NB4 (cell line): Measurements from ENCODE around the gene DEUP1.
"Not testable (repeated sequence)": the region's sequence is repeated elsewhere in the genome, so short reads cannot be mapped to it uniquely, and the experiment has no call there.

ENCODE experiments used
- DNase-seq: peaks from one replicate; pipeline ENCODE4 v3.0.0; 2010; ENCODE audit warnings: low read depth
- H3K4me3 ChIP-seq: one replicate; pipeline ENCODE4 v1.5.1; 2011; ENCODE audit warnings: mild to moderate bottlenecking, low read depth, low read length, moderate library complexity
- MYC ChIP-seq: IDR thresholded peaks from 2 replicates; pipeline ENCODE4 v1.6.1; 2011; ENCODE audit warnings: low read depth, low read length
- POLR2A ChIP-seq: IDR thresholded peaks from 2 replicates; pipeline ENCODE4 v1.6.1; 2011; ENCODE audit warnings: mild to moderate bottlenecking; ENCODE audit not compliant: insufficient read length; ENCODE audit errors: extremely low read depth
- TF ChIP-seq, protein P1 (sequence below): IDR thresholded peaks from one replicate; pipeline ENCODE4 v1.5.1; 2012; ENCODE audit warnings: low read depth, low read length
- TF ChIP-seq, protein P2 (sequence below): IDR thresholded peaks from 2 replicates; pipeline ENCODE4 v1.6.1; 2011; ENCODE audit warnings: low read depth, low read length

DEUP1 gene

DNA sequence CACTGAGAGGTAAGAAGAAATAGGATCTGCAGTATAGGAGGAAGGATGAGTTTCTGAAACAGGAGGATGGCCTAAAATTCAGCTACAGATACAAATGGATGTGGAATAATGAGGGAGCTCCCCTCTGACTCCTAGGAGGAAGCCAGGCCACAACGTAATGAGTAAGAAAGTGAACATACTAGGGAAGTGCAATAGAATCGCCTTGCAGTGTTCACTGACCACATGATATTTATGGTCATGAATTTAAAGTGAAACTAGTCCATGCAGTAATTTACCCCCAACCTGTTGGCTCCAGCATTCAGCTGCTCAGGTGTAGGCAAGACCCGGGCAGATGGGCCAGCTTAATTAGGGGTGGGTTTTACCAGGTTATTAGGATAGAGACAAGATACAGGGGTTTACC is 101.7 kb downstream of the DEUP1 start:
- TF ChIP-seq MYC (no peak), POLR2A (no peak)
- TF ChIP-seq, protein P1, sequence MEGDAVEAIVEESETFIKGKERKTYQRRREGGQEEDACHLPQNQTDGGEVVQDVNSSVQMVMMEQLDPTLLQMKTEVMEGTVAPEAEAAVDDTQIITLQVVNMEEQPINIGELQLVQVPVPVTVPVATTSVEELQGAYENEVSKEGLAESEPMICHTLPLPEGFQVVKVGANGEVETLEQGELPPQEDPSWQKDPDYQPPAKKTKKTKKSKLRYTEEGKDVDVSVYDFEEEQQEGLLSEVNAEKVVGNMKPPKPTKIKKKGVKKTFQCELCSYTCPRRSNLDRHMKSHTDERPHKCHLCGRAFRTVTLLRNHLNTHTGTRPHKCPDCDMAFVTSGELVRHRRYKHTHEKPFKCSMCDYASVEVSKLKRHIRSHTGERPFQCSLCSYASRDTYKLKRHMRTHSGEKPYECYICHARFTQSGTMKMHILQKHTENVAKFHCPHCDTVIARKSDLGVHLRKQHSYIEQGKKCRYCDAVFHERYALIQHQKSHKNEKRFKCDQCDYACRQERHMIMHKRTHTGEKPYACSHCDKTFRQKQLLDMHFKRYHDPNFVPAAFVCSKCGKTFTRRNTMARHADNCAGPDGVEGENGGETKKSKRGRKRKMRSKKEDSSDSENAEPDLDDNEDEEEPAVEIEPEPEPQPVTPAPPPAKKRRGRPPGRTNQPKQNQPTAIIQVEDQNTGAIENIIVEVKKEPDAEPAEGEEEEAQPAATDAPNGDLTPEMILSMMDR, result no peak
- TF ChIP-seq, protein P2, sequence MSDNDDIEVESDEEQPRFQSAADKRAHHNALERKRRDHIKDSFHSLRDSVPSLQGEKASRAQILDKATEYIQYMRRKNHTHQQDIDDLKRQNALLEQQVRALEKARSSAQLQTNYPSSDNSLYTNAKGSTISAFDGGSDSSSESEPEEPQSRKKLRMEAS, result no peak
- no peak for DNase-seq
- no peak overlapping the region for H3K4me3 ChIP-seq

DNA sequence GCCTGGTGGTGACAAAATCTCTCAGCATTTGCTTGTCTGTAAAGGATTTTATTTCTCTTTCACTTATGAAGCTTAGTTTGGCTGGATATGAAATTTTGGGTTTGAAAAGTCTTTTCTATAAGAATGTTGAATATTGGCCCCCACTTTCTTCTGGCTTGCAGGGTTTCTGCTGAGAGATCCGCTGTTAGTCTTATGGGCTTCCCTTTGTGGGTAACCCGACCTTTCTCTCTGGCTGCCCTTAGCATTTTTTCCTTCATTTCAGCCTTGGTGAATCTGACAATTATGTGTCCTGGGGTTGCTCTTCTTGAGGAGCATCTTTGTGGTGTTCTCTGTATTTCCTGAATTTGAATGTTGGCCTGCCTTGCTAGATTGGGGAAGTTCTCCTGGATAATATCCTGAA is 112.7 kb downstream of the DEUP1 start:
- not testable (repeated sequence) for DNase-seq, H3K4me3 ChIP-seq

DNA sequence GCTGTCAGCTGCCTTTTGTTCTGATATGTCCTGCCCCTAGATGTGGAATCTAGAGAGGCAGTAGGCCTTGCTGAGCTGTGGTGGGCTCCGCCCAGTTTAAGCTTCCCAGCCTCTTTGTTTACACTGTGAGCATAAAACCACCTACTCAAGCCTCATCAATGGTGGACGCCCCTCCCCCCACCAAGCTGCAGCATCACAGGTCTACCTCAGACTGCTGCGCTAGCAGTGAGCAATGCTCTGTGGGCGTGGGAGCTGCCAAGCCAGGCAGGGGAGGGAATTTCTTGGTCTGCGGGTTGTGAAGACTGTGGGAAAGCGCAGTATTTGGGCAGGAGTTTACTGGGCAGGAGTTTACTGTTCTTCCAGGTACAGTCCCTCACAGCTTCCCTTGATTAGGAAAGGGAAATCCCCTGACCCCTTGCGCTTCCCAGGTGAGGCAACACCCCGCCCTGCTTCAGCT is 114.1 kb downstream of the DEUP1 start:
- TF ChIP-seq, protein P1, result no peak
- TF ChIP-seq MYC, result no peak
- no peak for TF ChIP-seq POLR2A
- TF ChIP-seq, protein P2, result no peak
- peak; percentile 23 for DNase-seq
- no peak overlapping the region for H3K4me3 ChIP-seq

DNA sequence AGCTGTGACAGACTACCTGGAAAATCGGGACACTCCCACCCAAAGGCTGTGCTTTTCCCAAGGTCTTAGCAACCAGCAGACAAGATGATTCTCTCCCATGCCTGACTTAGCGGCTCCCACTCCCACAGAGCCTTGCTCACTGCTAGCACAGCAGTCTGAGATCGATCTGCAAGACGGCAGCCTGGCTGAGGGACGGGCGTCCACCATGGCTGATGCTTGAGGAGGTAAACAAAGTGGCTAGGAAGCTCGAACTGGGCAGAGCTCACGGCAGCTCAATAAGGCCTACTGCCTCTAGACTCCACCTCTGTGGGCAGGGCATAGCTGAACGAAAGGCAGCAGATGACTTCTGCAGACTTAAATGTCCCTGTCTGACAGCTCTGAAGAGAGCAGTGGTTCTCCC is 127.7 kb downstream of the DEUP1 start:
- TF ChIP-seq, protein P2, result no peak
- TF ChIP-seq POLR2A (no peak), MYC (no peak)
- TF ChIP-seq, protein P1, result no peak
- DNase-seq, result no peak
- H3K4me3 ChIP-seq, result no peak overlapping the region

DNA sequence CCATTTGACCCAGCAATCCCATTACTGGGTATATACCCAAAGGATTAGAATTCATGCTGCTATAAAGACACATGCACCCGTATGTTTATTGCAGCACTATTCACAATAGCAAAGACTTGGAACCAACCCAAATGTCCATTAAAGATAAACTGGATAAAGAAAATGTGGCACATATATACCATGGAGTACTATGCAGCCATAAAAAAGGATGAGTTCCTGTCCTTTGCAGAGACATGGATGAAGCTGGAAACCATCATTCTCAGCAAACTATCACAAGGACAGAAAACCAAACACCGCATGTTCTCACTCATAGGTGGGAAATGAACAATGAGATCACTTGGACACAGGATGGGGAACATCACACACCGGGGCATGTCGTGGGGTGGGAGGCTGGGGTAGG is 133.1 kb downstream of the DEUP1 start:
- H3K4me3 ChIP-seq, DNase-seq: not testable (repeated sequence)

- TF ChIP-seq MYC, result no peak
- no peak for TF ChIP-seq POLR2A
- TF ChIP-seq, protein P2, result no peak
- TF ChIP-seq, protein P1, result no peak
- DNase-seq, result no peak
- no peak overlapping the region for H3K4me3 ChIP-seq
Measured at GRCh38 chr11:93464927-93465540, 134.5 kb downstream of the DEUP1 start.

- no peak for DNase-seq
- TF ChIP-seq, protein P1, result no peak
- H3K4me3 ChIP-seq, result no peak overlapping the region
Measured at GRCh38 chr11:93467054-93467453, 136.5 kb downstream of the DEUP1 start.
